H1 (cell line): ENCODE results near the gene SRP14. TPM values are rescaled to one million over a fixed set of nuclear protein-coding genes. Genes with fewer than 3 reads are reported as not detected.

Experiments used
- CTCF ChIA-PET: fragments of 300-600 bp; sonication (Branson Sonifier 250); formaldehyde crosslinking; loops from one replicate; lab custom pipeline; 2021; ENCODE audit not compliant: partially characterized antibody; lab: Charles Lee
- POLR2A ChIA-PET: fragments of 300-600 bp; sonication (Branson Sonifier 250); formaldehyde crosslinking; loops from one replicate; lab custom pipeline; 2021; ENCODE audit warnings: inconsistent platforms; ENCODE audit not compliant: partially characterized antibody; lab: Charles Lee
- DNase-seq, 2 experiments: peaks; one replicate each; pipeline versions ENCODE4 v3.0.0 to v3.0.0-alpha.2; 2010 to 2022; ENCODE audit warnings: low spot score in 2 of 2, low read depth in 1 of 2, mixed read lengths in 1 of 2
- FAIRE-seq: peaks from 2 replicates; lab custom pipeline; 2011; peaks lifted over from hg19 to GRCh38; lab: Jason Lieb, UNC
- H2AFZ ChIP-seq: 2 replicates; pipeline ENCODE4 v1.8.1; 2012; ENCODE audit warnings: low read length, inconsistent platforms
- H2AK5ac ChIP-seq: 2 replicates; pipeline ENCODE4 v1.6.1; 2013; ENCODE audit warnings: low read depth, low read length
- H2BK120ac ChIP-seq: replicated peaks from 2 replicates; pipeline ENCODE3; 2013; ENCODE audit warnings: low read depth, low read length, inconsistent platforms
- H2BK12ac ChIP-seq: 2 replicates; pipeline ENCODE4 v1.6.1; 2013; ENCODE audit warnings: low read depth, low read length
- H2BK15ac ChIP-seq: 2 replicates; pipeline ENCODE4 v1.6.1; 2013; ENCODE audit warnings: low read length
- H2BK20ac ChIP-seq: 2 replicates; pipeline ENCODE4 v1.6.1; 2013; ENCODE audit warnings: low read length
- H2BK5ac ChIP-seq: 2 replicates; pipeline ENCODE4 v1.6.1; 2013; ENCODE audit warnings: low read depth, low read length
- H3K14ac ChIP-seq: 2 replicates; pipeline ENCODE4 v1.6.1; 2013; ENCODE audit warnings: inconsistent platforms; ENCODE audit not compliant: insufficient read length
- H3K18ac ChIP-seq: 2 replicates; pipeline ENCODE4 v1.6.1; 2013; ENCODE audit warnings: low read length; ENCODE audit errors: extremely low read depth
- H3K23ac ChIP-seq: 2 replicates; pipeline ENCODE4 v1.6.1; 2013; ENCODE audit warnings: inconsistent platforms; ENCODE audit not compliant: insufficient read length
- H3K23me2 ChIP-seq: 2 replicates; pipeline ENCODE4 v1.6.1; 2013; ENCODE audit warnings: low read depth, low read length
- H3K27ac ChIP-seq: 2 replicates; pipeline ENCODE4 v1.6.1; 2011; ENCODE audit warnings: low read depth, low read length, inconsistent platforms
- H3K27me3 ChIP-seq, 4 experiments: replicated peaks in 1 of 4; 1 replicate in 1 of 4; 2 replicates in 3 of 4; pipeline versions ENCODE4 v1.6.1 to v1.8.1; 2011 to 2013; ENCODE audit warnings: low read length in 3 of 4, mild to moderate bottlenecking in 3 of 4, inconsistent platforms in 2 of 4, mixed read lengths in 2 of 4, moderate library complexity in 1 of 4; ENCODE audit not compliant: control insufficient read depth in 3 of 4, insufficient read depth in 3 of 4; ENCODE audit errors: extremely low read depth in 1 of 4
- H3K36me3 ChIP-seq, 4 experiments: 2 replicates each; pipeline versions ENCODE4 v1.6.1 to v1.8.1; 2011 to 2013; ENCODE audit warnings: mild to moderate bottlenecking in 4 of 4, low read length in 3 of 4, moderate library complexity in 2 of 4, control low read depth in 1 of 4, inconsistent platforms in 1 of 4; ENCODE audit not compliant: insufficient read depth in 4 of 4, control insufficient read depth in 2 of 4
- H3K4ac ChIP-seq: replicated peaks from 2 replicates; pipeline ENCODE3; 2013; ENCODE audit warnings: low read length, low read depth, mixed read lengths, inconsistent platforms; ENCODE audit not compliant: insufficient read length
- H3K4me1 ChIP-seq, 4 experiments: replicated peaks in 1 of 4; 1 replicate in 1 of 4; 2 replicates in 3 of 4; pipeline versions ENCODE4 v1.6.1 to v1.8.1; 2011 to 2013; ENCODE audit warnings: low read length in 3 of 4, inconsistent platforms in 2 of 4, mixed read lengths in 1 of 4; ENCODE audit not compliant: insufficient read depth in 4 of 4, control insufficient read depth in 3 of 4
- H3K4me2 ChIP-seq, 2 experiments: 2 replicates each; pipeline versions ENCODE4 v1.6.1 to v1.8.1; 2011 to 2013; ENCODE audit warnings: low read depth in 2 of 2, low read length in 2 of 2, control low read depth in 1 of 2, inconsistent platforms in 1 of 2, mild to moderate bottlenecking in 1 of 2; ENCODE audit not compliant: insufficient read depth in 1 of 2
- H3K4me3 ChIP-seq, 4 experiments: fragments of 200-600, 300-600 bp in 1 of 4; sonication (generic), shearing (Covaris generic), sonication (Bioruptor Twin) in 1 of 4; 2 replicates each; pipeline versions ENCODE4 v1.5.1 to v1.8.1; 2011 to 2016; ENCODE audit warnings: low read length in 4 of 4, low read depth in 3 of 4, control low read depth in 2 of 4, inconsistent platforms in 2 of 4, mild to moderate bottlenecking in 2 of 4, mixed read lengths in 1 of 4, moderate library complexity in 1 of 4; ENCODE audit not compliant: insufficient read depth in 2 of 4; ENCODE audit errors: extremely low read depth in 1 of 4
- H3K56ac ChIP-seq: replicated peaks from 2 replicates; pipeline ENCODE3; 2013; ENCODE audit warnings: low read depth, mild to moderate bottlenecking, mixed read lengths, low read length, inconsistent platforms; ENCODE audit not compliant: insufficient read length
- H3K79me1 ChIP-seq: 2 replicates; pipeline ENCODE4 v1.6.1; 2013; ENCODE audit warnings: low read depth, low read length, control low read depth
- H3K79me2 ChIP-seq, 2 experiments: 2 replicates each; pipeline versions ENCODE4 v1.6.1 to v1.8.1; 2012 to 2013; ENCODE audit warnings: low read length in 2 of 2, mild to moderate bottlenecking in 2 of 2, inconsistent platforms in 1 of 2; ENCODE audit not compliant: insufficient read depth in 2 of 2, control insufficient read depth in 1 of 2
- H3K9ac ChIP-seq, 4 experiments: replicated peaks in 1 of 4; 1 replicate in 1 of 4; 2 replicates in 3 of 4; pipeline versions ENCODE4 v1.6.1 to v1.8.1; 2011 to 2013; ENCODE audit warnings: low read depth in 3 of 4, low read length in 3 of 4, control low read depth in 2 of 4, mild to moderate bottlenecking in 2 of 4, moderate library complexity in 2 of 4, inconsistent platforms in 1 of 4; ENCODE audit errors: extremely low read depth in 1 of 4
- H3K9me3 ChIP-seq, 2 experiments: 2 replicates each; pipeline versions ENCODE4 v1.6.1 to v1.8.1; 2012 to 2013; ENCODE audit warnings: mild to moderate bottlenecking in 2 of 2, moderate library complexity in 2 of 2, control low read depth in 1 of 2, inconsistent platforms in 1 of 2, low read depth in 1 of 2, low read length in 1 of 2, mixed read lengths in 1 of 2; ENCODE audit not compliant: insufficient read depth in 2 of 2
- H4K20me1 ChIP-seq, 2 experiments: replicated peaks in 1 of 2; 2 replicates each; pipeline versions ENCODE3 to v1.8.1; 2011 to 2013; ENCODE audit warnings: inconsistent platforms in 2 of 2, low read length in 2 of 2, mild to moderate bottlenecking in 1 of 2; ENCODE audit not compliant: insufficient read depth in 2 of 2, control insufficient read depth in 1 of 2
- H4K5ac ChIP-seq: 2 replicates; pipeline ENCODE4 v1.6.1; 2013; ENCODE audit warnings: low read length, low read depth, mixed read lengths, inconsistent platforms; ENCODE audit not compliant: insufficient read length
- H4K8ac ChIP-seq: 2 replicates; pipeline ENCODE4 v1.8.0; 2013; ENCODE audit warnings: mild to moderate bottlenecking, moderate library complexity, low read length, inconsistent platforms; ENCODE audit not compliant: insufficient read depth; ENCODE audit errors: extremely low read depth
- H4K91ac ChIP-seq: replicated peaks from 2 replicates; pipeline ENCODE3; 2013; ENCODE audit warnings: low read length, mixed read lengths, inconsistent platforms; ENCODE audit not compliant: insufficient read length
- EGR1 ChIP-seq: IDR thresholded peaks from 2 replicates; pipeline ENCODE4 v1.6.1; 2011; ENCODE audit warnings: low read depth, low read length, borderline replicate concordance
- KDM1A ChIP-seq: fragments of 200-600, 300-600 bp; sonication (generic); IDR thresholded peaks from 2 replicates; pipeline ENCODE4 v1.7.1; 2016; ENCODE audit warnings: mild to moderate bottlenecking, low read length, borderline replicate concordance
- KDM4A ChIP-seq: IDR thresholded peaks from one replicate; pipeline ENCODE4 v1.7.1; 2012; ENCODE audit warnings: low read depth, mild to moderate bottlenecking, moderate library complexity, low read length, inconsistent platforms; ENCODE audit not compliant: severe bottlenecking
- SRF ChIP-seq: IDR thresholded peaks from 2 replicates; pipeline ENCODE4 v1.6.1; 2011; ENCODE audit warnings: mild to moderate bottlenecking, low read depth, low read length, moderate library complexity
- TAF1 ChIP-seq: IDR thresholded peaks from 2 replicates; pipeline ENCODE4 v1.6.1; 2011; ENCODE audit warnings: mild to moderate bottlenecking, low read depth, low read length
- TBP ChIP-seq: IDR thresholded peaks from 2 replicates; pipeline ENCODE4 v1.6.1; 2011; ENCODE audit warnings: low read depth, low read length, improper control_type of control experiment
- ZNF274 ChIP-seq: IDR thresholded peaks from 2 replicates; pipeline ENCODE4 v1.7.0; 2012; ENCODE audit warnings: low read length, borderline replicate concordance; ENCODE audit errors: extremely low read depth
- WGBS, 2 experiments: shearing (Covaris generic) in 1 of 2; methylation state at CpG; one replicate each; pipeline versions ENCODE4 v1.1.6 to v1.1.7; 2013 to 2015; ENCODE audit warnings: low lambda C conversion rate in 2 of 2, mixed read lengths in 2 of 2, inconsistent platforms in 1 of 2, low coverage in 1 of 2, missing lambda C conversion rate in 1 of 2; ENCODE audit not compliant: insufficient replicate concordance in 2 of 2, insufficient coverage in 1 of 2, insufficient read length in 1 of 2; ENCODE audit errors: extremely low coverage in 1 of 2, missing lambda C conversion rate in 1 of 2; 5-methylcytosine and 5-hydroxymethylcytosine counted together
- polyA plus RNA-seq, 7 experiments: library from polyadenylated mRNA; depleted of rRNA in 3 of 7; stranded (reverse) in 5 of 7; unstranded in 2 of 7; fragments of >200 nt in 5 of 7; fragments of 200-250 nt in 2 of 7; gene quantifications; 1 replicate in 5 of 7; 2 replicates in 1 of 7; 4 replicates in 1 of 7; pipeline versions ENCODE4 v1.2.1 to v1.2.3, GENCODE V29; 2011 to 2013; ENCODE audit warnings: missing spikeins in 2 of 7, mixed read lengths in 2 of 7
- total RNA-seq: library from RNA; stranded (reverse); fragmentation: NEBNext Ultra II Directional; extraction: Animal tissue kit (Norgen Biotek cat#: 25700); gene quantifications from 2 replicates; pipeline ENCODE4 v1.2.1, GENCODE V29; 2021
- TF ChIP-seq, protein P1 (sequence below): IDR thresholded peaks from 2 replicates; pipeline ENCODE4 v1.6.1; 2011; ENCODE audit warnings: low read length, improper control_type of control experiment
- TF ChIP-seq, protein P2 (sequence below): IDR thresholded peaks from 2 replicates; pipeline ENCODE4 v1.6.1; 2012; ENCODE audit warnings: low read length, inconsistent platforms

SRP14 gene
- total and polyA plus RNA-seq, 2 of the 8 experiments (the other 6 are each of a cell fraction or from before 2014, with no cell fraction given), result 186 to 223 TPM

DNA sequence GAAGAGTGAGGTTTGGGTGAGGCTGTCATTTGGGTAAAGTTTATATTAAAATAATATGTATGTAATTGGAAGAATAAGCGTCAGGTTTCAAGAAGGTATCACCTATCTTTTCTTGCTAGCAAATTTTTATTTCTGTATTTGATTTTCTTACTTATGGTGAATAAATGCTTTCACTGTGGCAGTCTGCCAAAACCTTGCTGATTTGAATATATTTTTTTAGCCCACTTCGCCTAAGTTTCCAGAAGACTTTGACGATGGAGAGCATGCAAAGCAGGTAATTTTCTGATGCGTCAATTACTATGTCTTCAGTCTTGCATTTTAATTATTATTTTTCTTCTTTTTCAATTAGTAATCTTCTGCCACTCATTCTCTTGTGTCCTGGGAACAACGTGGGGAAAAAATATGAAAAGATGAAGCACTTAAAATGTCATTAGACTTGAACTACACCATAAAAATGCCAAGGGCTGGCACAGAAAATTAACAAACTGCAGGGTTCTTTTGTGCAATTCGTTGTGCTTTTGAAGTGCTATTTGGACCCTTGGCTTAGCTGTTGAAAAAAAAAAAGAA lies 40.4 kb downstream of the SRP14 start:
- Histone ChIP-seq H3K36me3 (peaks cover 10 to 77% (median 49%) of the 10 kb centered on the region in 4 experiments), H3K4me3 (no peak overlapping the region), H2AK5ac (no peak overlapping the region), H3K9ac (no peak overlapping the region), H4K5ac (no peak overlapping the region), H2AFZ (no peak overlapping the region), H3K79me2 (no peaks in the 10 kb centered on the region), H3K27ac (no peak overlapping the region), H3K23me2 (no peaks in the 10 kb centered on the region), H3K4ac (no peak overlapping the region), H3K27me3 (peaks cover 0 to 2% (median 0%) of the 10 kb centered on the region in 4 experiments; a peak in 1 of 7 replicates), H3K4me1 (peaks cover 0 to 4% (median 0%) of the 10 kb centered on the region in 4 experiments; a peak in 2 of 7 replicates), H3K18ac (no peak overlapping the region), H3K14ac (no peak overlapping the region), H3K23ac (no peak overlapping the region), H3K4me2 (no peak overlapping the region), H2BK5ac (no peak overlapping the region), H4K20me1 (no peaks in the 10 kb centered on the region), H3K56ac (no peak overlapping the region), H3K79me1 (no peaks in the 10 kb centered on the region), H4K91ac (no peak overlapping the region), H3K9me3 (no peaks in the 10 kb centered on the region), H2BK15ac (no peak overlapping the region), H2BK12ac (no peak overlapping the region), H2BK120ac (no peak overlapping the region), H4K8ac (no peak overlapping the region), H2BK20ac (no peak overlapping the region)
- DNase-seq (no peak), FAIRE-seq (no peak)
- ChIA-PET POLR2A (no interaction called here), CTCF (no interaction called here)
- WGBS, 2 experiments, result 89 to 100% methylated on average over 1 to 6 of the region's 6 CpGs
- TF ChIP-seq EGR1 (no peak), TAF1 (no peak), ZNF274 (no peak), TBP (no peak), KDM1A (no peak), SRF (no peak), KDM4A (no peak)
- TF ChIP-seq, protein P1, sequence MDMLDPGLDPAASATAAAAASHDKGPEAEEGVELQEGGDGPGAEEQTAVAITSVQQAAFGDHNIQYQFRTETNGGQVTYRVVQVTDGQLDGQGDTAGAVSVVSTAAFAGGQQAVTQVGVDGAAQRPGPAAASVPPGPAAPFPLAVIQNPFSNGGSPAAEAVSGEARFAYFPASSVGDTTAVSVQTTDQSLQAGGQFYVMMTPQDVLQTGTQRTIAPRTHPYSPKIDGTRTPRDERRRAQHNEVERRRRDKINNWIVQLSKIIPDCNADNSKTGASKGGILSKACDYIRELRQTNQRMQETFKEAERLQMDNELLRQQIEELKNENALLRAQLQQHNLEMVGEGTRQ, result no peak
- TF ChIP-seq, protein P2, sequence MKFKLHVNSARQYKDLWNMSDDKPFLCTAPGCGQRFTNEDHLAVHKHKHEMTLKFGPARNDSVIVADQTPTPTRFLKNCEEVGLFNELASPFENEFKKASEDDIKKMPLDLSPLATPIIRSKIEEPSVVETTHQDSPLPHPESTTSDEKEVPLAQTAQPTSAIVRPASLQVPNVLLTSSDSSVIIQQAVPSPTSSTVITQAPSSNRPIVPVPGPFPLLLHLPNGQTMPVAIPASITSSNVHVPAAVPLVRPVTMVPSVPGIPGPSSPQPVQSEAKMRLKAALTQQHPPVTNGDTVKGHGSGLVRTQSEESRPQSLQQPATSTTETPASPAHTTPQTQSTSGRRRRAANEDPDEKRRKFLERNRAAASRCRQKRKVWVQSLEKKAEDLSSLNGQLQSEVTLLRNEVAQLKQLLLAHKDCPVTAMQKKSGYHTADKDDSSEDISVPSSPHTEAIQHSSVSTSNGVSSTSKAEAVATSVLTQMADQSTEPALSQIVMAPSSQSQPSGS, result no peak
